OCI-LY1 (cell line): ENCODE results near the gene KRTAP10-4.

Experiments
- H2AFZ ChIP-seq: fragments of 200-600 bp; sonication (generic), shearing (Covaris generic); 2 replicates; pipeline ENCODE4 v1.6.0; 2014; ENCODE audit warnings: antibody characterized with exemption, mild to moderate bottlenecking, low read length
- H3F3A ChIP-seq: fragments of 200-600 bp; sonication (generic), shearing (Covaris generic); 2 replicates; pipeline ENCODE4 v1.6.0; 2014; ENCODE audit warnings: mild to moderate bottlenecking, antibody characterized with exemption, low read length, moderate library complexity; ENCODE audit not compliant: insufficient read depth
- H3K27ac ChIP-seq: fragments of 200-600 bp; sonication (generic); 2 replicates; pipeline ENCODE4 v1.5.1; 2014; ENCODE audit warnings: low read length, mixed run types, mild to moderate bottlenecking, low read depth; ENCODE audit not compliant: poor library complexity, severe bottlenecking
- H3K27me3 ChIP-seq: fragments of 200-600 bp; sonication (generic); 2 replicates; pipeline ENCODE4 v1.6.0; 2014; ENCODE audit warnings: antibody characterized with exemption, mild to moderate bottlenecking, low read length, moderate library complexity; ENCODE audit not compliant: insufficient read depth
- H3K36me3 ChIP-seq: fragments of 200-600 bp; sonication (generic); 2 replicates; pipeline ENCODE4 v1.6.1; 2014; ENCODE audit warnings: mild to moderate bottlenecking, antibody characterized with exemption, low read length, moderate library complexity, mixed read lengths; ENCODE audit not compliant: insufficient read depth
- H3K4me1 ChIP-seq: fragments of 200-600 bp; sonication (generic); 2 replicates; pipeline ENCODE4 v1.5.1; 2014; ENCODE audit warnings: mild to moderate bottlenecking, low read length, moderate library complexity; ENCODE audit not compliant: insufficient read depth, severe bottlenecking
- H3K4me2 ChIP-seq: fragments of 200-600 bp; sonication (generic), shearing (Covaris generic); 2 replicates; pipeline ENCODE4 v1.6.1; 2014; ENCODE audit warnings: low read length
- H3K4me3 ChIP-seq: fragments of 200-600 bp; sonication (generic); 2 replicates; pipeline ENCODE4 v1.5.1; 2014; ENCODE audit warnings: low read length, low read depth, mild to moderate bottlenecking, mixed read lengths; ENCODE audit not compliant: poor library complexity, severe bottlenecking
- H3K79me2 ChIP-seq: fragments of 200-600 bp; shearing (Covaris generic); 2 replicates; pipeline ENCODE4 v1.6.1; 2016; ENCODE audit warnings: mixed run types, low read length, mixed read lengths; ENCODE audit not compliant: insufficient read depth
- H3K9ac ChIP-seq: fragments of 200-600 bp; sonication (generic), shearing (Covaris generic); 2 replicates; pipeline ENCODE4 v1.6.1; 2014; ENCODE audit warnings: mild to moderate bottlenecking, low read length, mixed read lengths
- H3K9me2 ChIP-seq: fragments of 200-600 bp; sonication (generic), shearing (Covaris generic); 2 replicates; pipeline ENCODE4 v1.6.1; 2014; ENCODE audit warnings: low read depth, mild to moderate bottlenecking, low read length, mixed read lengths
- H3K9me3 ChIP-seq: fragments of 200-600 bp; shearing (Covaris generic); 2 replicates; pipeline ENCODE4 v1.6.1; 2014; ENCODE audit warnings: low read length, mixed read lengths
- H4K20me1 ChIP-seq: fragments of 200-600 bp; sonication (generic), shearing (Covaris generic); 2 replicates; pipeline ENCODE4 v1.6.0; 2016; ENCODE audit warnings: mild to moderate bottlenecking, low read length; ENCODE audit not compliant: insufficient read depth
- EZH2 ChIP-seq: fragments of 200-600 bp; sonication (generic), shearing (Covaris generic); IDR thresholded peaks from 2 replicates; pipeline ENCODE4 v1.8.0; 2017; ENCODE audit warnings: borderline replicate concordance, mixed run types, mild to moderate bottlenecking, antibody characterized with exemption, low read length, moderate library complexity, mixed read lengths
- TF ChIP-seq, protein P1 (sequence below): fragments of 200-600 bp; sonication (generic), shearing (Covaris generic); IDR thresholded peaks from 2 replicates; pipeline ENCODE4 v1.5.1; 2017; ENCODE audit warnings: mild to moderate bottlenecking, antibody characterized with exemption, low read length, moderate library complexity, mixed read lengths

Gene KRTAP10-4

DNA sequence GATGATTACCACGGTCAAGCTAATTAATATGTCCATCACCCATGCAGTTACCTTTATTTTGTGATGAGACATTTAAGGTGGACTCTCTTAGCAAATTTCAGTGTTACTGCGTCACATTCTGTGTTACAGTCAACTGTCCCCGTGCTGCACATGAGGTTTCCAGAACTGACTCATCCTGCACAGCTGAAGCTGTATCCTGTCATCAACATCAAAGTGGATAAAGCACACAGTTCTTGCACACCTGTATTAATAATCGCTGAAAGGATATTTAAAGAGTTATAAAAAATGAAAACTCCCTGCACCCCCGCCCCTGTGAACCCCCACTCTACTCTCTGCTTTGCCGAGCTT is 10.2 kb downstream of the KRTAP10-4 start:
- TF ChIP-seq, protein P1, sequence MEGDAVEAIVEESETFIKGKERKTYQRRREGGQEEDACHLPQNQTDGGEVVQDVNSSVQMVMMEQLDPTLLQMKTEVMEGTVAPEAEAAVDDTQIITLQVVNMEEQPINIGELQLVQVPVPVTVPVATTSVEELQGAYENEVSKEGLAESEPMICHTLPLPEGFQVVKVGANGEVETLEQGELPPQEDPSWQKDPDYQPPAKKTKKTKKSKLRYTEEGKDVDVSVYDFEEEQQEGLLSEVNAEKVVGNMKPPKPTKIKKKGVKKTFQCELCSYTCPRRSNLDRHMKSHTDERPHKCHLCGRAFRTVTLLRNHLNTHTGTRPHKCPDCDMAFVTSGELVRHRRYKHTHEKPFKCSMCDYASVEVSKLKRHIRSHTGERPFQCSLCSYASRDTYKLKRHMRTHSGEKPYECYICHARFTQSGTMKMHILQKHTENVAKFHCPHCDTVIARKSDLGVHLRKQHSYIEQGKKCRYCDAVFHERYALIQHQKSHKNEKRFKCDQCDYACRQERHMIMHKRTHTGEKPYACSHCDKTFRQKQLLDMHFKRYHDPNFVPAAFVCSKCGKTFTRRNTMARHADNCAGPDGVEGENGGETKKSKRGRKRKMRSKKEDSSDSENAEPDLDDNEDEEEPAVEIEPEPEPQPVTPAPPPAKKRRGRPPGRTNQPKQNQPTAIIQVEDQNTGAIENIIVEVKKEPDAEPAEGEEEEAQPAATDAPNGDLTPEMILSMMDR, result no peak
- TF ChIP-seq EZH2, result no peak
- no peaks in the 10 kb centered on the region for H3K36me3 ChIP-seq
- H3K9me3 ChIP-seq, result no peaks in the 10 kb centered on the region
- no peaks in the 10 kb centered on the region for H3K79me2 ChIP-seq
- H3K27me3 ChIP-seq, result no peaks in the 10 kb centered on the region
- no peaks in the 10 kb centered on the region for H3K9me2 ChIP-seq
- no peaks in the 10 kb centered on the region for H3F3A ChIP-seq
- H3K4me1 ChIP-seq, result no peaks in the 10 kb centered on the region
- H3K9ac ChIP-seq, result no peak overlapping the region
- no peaks in the 10 kb centered on the region for H4K20me1 ChIP-seq
- no peak overlapping the region for H3K4me3 ChIP-seq
- no peak overlapping the region for H3K4me2 ChIP-seq
- H3K27ac ChIP-seq, result no peak overlapping the region
- H2AFZ ChIP-seq, result no peak overlapping the region

DNA sequence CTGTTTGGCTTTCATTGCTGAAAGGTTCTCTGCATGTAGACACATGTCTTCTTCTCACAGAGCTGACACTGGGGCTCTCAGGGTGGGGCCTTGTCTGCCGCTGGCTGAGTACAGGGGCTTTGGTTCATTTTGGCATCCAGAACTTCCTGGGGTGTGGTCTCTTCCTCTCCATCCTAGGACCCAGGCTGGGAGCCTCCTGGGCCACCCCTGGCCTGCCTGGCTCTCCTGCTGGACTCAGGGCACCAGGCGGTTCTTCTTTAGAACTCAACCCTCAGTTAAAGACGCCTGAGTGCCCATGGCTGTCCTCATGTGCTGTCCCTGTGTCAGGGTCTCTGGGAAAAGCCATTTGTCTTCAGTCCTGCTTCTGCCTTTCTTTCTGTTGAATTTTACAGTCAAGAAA is 12.4 kb downstream of the KRTAP10-4 start:
- Histone ChIP-seq H3K9ac (no peak overlapping the region), H3K27ac (no peak overlapping the region), H3K9me3 (no peaks in the 10 kb centered on the region), H3K4me3 (no peak overlapping the region), H3F3A (no peaks in the 10 kb centered on the region), H3K79me2 (no peaks in the 10 kb centered on the region), H3K4me2 (no peak overlapping the region), H3K9me2 (no peaks in the 10 kb centered on the region), H3K4me1 (no peaks in the 10 kb centered on the region), H2AFZ (no peak overlapping the region), H3K27me3 (no peaks in the 10 kb centered on the region), H3K36me3 (no peaks in the 10 kb centered on the region), H4K20me1 (no peaks in the 10 kb centered on the region)
- no peak for TF ChIP-seq EZH2
- TF ChIP-seq, protein P1, result no peak

- no peaks in the 10 kb centered on the region for H3F3A ChIP-seq
- H3K27me3 ChIP-seq, result no peaks in the 10 kb centered on the region
- no peaks in the 10 kb centered on the region for H3K79me2 ChIP-seq
- no peaks in the 10 kb centered on the region for H3K9me2 ChIP-seq
- no peaks in the 10 kb centered on the region for H4K20me1 ChIP-seq
- H3K36me3 ChIP-seq, result no peaks in the 10 kb centered on the region
- no peak overlapping the region for H3K4me3 ChIP-seq
- H3K4me2 ChIP-seq, result no peak overlapping the region
- H2AFZ ChIP-seq, result no peak overlapping the region
- H3K27ac ChIP-seq, result no peak overlapping the region
- H3K4me1 ChIP-seq, result no peaks in the 10 kb centered on the region
- TF ChIP-seq, protein P1, result no peak
- TF ChIP-seq EZH2, result no peak
- H3K9me3 ChIP-seq, result no peaks in the 10 kb centered on the region
- H3K9ac ChIP-seq, result no peak overlapping the region
Observed at GRCh38 chr21:44589094-44589493, 15.6 kb downstream of the KRTAP10-4 start.
